Left lung (tissue), 10 donors: ENCODE data around the gene PNMT. TPM values are rescaled to one million over a fixed set of nuclear protein-coding genes. Genes with fewer than 3 reads are reported as not detected.

ENCODE experiments used
- ATAC-seq: fragments of 200-7000 bp; cut with Tn5 transposase; one replicate; pipeline ENCODE4 v1.9.1; 2020; ENCODE audit warnings: moderate library complexity
- DNase-seq, 4 donors: peaks; one replicate each; pipeline ENCODE4 v3.0.0-alpha.2; 2013 to 2020
- H3K27ac ChIP-seq, 2 donors: fragments of 200-600 bp; sonication (generic) in 1 of 2; one replicate each; pipeline versions ENCODE4 v1.5.0 to v1.8.0; 2020 to 2021
- H3K27me3 ChIP-seq, 2 donors: fragments of 200-600 bp; sonication (generic) in 1 of 2; one replicate each; pipeline versions ENCODE4 v1.5.0 to v1.8.0; 2020 to 2021
- H3K36me3 ChIP-seq, 2 donors: fragments of 200-600 bp; sonication (generic) in 1 of 2; one replicate each; pipeline versions ENCODE4 v1.5.0 to v1.8.0; 2020 to 2021
- H3K4me1 ChIP-seq, 2 donors: fragments of 200-600 bp; one replicate each; pipeline ENCODE4 v1.8.0; 2021
- H3K4me3 ChIP-seq, 2 donors: fragments of 200-600 bp; sonication (generic) in 1 of 2; one replicate each; pipeline versions ENCODE4 v1.5.0 to v1.8.0; 2020 to 2021; ENCODE audit warnings: mild to moderate bottlenecking in 1 of 2
- H3K9me3 ChIP-seq, 2 donors: fragments of 200-600 bp; sonication (generic) in 1 of 2; one replicate each; pipeline versions ENCODE4 v1.5.0 to v1.8.0; 2020 to 2021
- intact Hi-C, 2 donors: fragments of 100-400 bp; cut with DNase I; formaldehyde crosslinking; loops; one replicate each; pipeline versions ENCODE4 v1.11.2 to v1.14.2; 2022
- polyA plus RNA-seq, 6 donors: library from polyadenylated mRNA; unstranded; fragments of 120-200 nt; gene quantifications; one replicate each; pipeline ENCODE4 v1.2.1, GENCODE V29; 2013; ENCODE audit not compliant: insufficient read length in 6 of 6
- total RNA-seq, 2 donors: library from RNA; stranded (reverse); fragmentation: NEBNext Ultra II Directional; extraction: Animal tissue kit (Norgen Biotek cat#: 25700); gene quantifications; one replicate each; pipeline ENCODE4 v1.2.1, GENCODE V29; 2021
- TF ChIP-seq, protein P1 (sequence below), 2 donors: fragments of 200-600 bp; sonication (generic) in 1 of 2; IDR thresholded peaks; one replicate each; pipeline versions ENCODE4 v1.5.0 to v1.8.0; 2021; ENCODE audit warnings: antibody characterized with exemption in 2 of 2
- donor health status: DM: no; HTN: yes; CAD: no.
- donor health status: DM: no; HTN: no; CAD: no.

PNMT gene
- total and polyA plus RNA-seq, 8 donors, result 0.38 to 2.4 (median 1.7) TPM

- Histone ChIP-seq H3K27me3 (no peaks in the 10 kb centered on the region), H3K4me1 (peaks cover 33 to 92% of the 10 kb centered on the region in 2 donors), H3K9me3 (no peaks in the 10 kb centered on the region), H3K4me3 (no peak overlapping the region), H3K27ac (peak overlapping the region in 1 of 2 donors; percentile 5), H3K36me3 (no peaks in the 10 kb centered on the region)
- DNase-seq, result no peak
- intact Hi-C loops, result loop anchor here in 1 of 2 donors (10.0 kb wide), 1 partner anchor 95 kb away; the partner anchor contains the start of genes GRB7 and MIEN1
- TF ChIP-seq, protein P1, sequence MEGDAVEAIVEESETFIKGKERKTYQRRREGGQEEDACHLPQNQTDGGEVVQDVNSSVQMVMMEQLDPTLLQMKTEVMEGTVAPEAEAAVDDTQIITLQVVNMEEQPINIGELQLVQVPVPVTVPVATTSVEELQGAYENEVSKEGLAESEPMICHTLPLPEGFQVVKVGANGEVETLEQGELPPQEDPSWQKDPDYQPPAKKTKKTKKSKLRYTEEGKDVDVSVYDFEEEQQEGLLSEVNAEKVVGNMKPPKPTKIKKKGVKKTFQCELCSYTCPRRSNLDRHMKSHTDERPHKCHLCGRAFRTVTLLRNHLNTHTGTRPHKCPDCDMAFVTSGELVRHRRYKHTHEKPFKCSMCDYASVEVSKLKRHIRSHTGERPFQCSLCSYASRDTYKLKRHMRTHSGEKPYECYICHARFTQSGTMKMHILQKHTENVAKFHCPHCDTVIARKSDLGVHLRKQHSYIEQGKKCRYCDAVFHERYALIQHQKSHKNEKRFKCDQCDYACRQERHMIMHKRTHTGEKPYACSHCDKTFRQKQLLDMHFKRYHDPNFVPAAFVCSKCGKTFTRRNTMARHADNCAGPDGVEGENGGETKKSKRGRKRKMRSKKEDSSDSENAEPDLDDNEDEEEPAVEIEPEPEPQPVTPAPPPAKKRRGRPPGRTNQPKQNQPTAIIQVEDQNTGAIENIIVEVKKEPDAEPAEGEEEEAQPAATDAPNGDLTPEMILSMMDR (IDR thresholded peaks at IDR 0.05), result no peak
- no peak for ATAC-seq
Observed at GRCh38 chr17:39639566-39640458, 28.4 kb upstream of the PNMT start.

DNA sequence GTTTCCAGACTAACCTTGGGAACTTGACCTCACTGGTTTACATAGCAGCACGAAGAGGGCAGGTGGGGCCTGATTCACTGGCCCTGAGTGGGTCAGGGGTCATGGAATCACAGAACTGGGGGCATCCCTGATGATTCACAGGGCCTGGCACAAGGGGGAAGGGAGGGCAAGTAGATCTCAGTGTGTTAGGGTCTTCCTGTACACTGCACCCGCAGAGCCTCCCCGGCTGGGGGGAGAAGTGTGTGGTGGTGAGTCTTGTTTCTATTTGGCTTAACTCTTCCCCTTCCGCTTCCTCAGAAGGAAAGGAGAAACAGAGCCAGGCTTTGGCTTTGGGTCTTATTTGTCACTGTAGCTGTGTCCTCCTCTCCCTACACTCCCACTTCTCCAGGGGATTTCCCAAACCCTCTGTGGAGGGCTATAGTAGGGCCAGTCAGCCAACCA is 27.6 kb upstream of the PNMT start:
- H3K27ac ChIP-seq, result peak overlapping the region in 1 of 2 donors; percentile 5
- H3K4me1 ChIP-seq, result peaks cover 33 to 92% of the 10 kb centered on the region in 2 donors
- intact Hi-C loops, result no loop called here

DNA sequence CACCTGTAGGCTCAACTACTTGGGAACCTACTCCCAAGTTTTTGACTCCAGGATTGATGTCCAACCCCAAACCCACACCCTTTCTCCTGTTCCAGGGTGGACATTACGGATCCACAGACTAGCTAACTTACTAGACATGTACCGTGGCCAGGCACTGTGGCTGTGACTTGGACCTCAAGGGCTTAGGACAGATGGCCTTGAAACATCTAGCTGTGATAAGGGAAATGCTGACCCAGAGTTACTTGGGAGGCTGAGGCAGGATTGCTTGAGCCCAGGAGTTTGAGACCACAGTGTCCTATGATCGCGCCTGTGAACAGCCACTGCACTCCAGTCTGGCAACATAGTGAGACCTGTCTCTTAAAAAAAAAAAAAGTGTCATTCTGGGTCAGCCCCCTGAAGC is 27.2 kb upstream of the PNMT start:
- no peak for ATAC-seq
- Histone ChIP-seq H3K4me1 (peaks cover 33 to 88% of the 10 kb centered on the region in 2 donors), H3K27ac (peak overlapping the region in 1 of 2 donors; percentile 5), H3K4me3 (no peak overlapping the region), H3K9me3 (no peaks in the 10 kb centered on the region), H3K27me3 (no peaks in the 10 kb centered on the region), H3K36me3 (no peaks in the 10 kb centered on the region)
- TF ChIP-seq, protein P1 (IDR thresholded peaks at IDR 0.05), result no peak
- DNase-seq, result no peak
- intact Hi-C loops, result no loop called here

More for the DNA sequence above, 27.6 kb upstream of the PNMT start:
- Histone ChIP-seq H3K4me3 (no peak overlapping the region), H3K27me3 (no peaks in the 10 kb centered on the region), H3K9me3 (no peaks in the 10 kb centered on the region), H3K36me3 (no peaks in the 10 kb centered on the region)
- ATAC-seq (no peak), DNase-seq (no peak)
- TF ChIP-seq, protein P1 (IDR thresholded peaks at IDR 0.05), result no peak

GRCh38 chr17:39641883-39642282 is 26.4 kb upstream of the PNMT start:
- DNase-seq, result no peak
- Histone ChIP-seq H3K9me3 (no peaks in the 10 kb centered on the region), H3K27ac (peak overlapping the region in 1 of 2 donors; percentile 37), H3K4me3 (no peak overlapping the region), H3K4me1 (peaks cover 33 to 80% of the 10 kb centered on the region in 2 donors), H3K36me3 (no peaks in the 10 kb centered on the region), H3K27me3 (no peaks in the 10 kb centered on the region)
- intact Hi-C loops, result no loop called here
- no peak for ATAC-seq
- TF ChIP-seq, protein P1 (IDR thresholded peaks at IDR 0.05), result no peak
